Astrocyte of the cerebellum (primary cell): ENCODE results near the gene MYPN.

Experiments
- DNase-seq: peaks from one replicate; pipeline ENCODE4 v3.0.0-alpha.2; 2011; ENCODE audit warnings: low read depth
- H3K4me3 ChIP-seq: 2 replicates; pipeline ENCODE4 v1.5.1; 2011; ENCODE audit warnings: mild to moderate bottlenecking, low read depth, low read length, moderate library complexity
- in situ Hi-C: cut with HindIII; loops from 2 replicates; pipeline ENCODE4 v1.10.0; 2017; ENCODE audit warnings: low sequenced_read_pairs
- TF ChIP-seq, protein P1 (sequence below): IDR thresholded peaks from 2 replicates; pipeline ENCODE4 v1.5.1; 2012; ENCODE audit warnings: low read length, low read depth, moderate library complexity, mild to moderate bottlenecking; ENCODE audit errors: missing control alignments

MYPN gene

DNA sequence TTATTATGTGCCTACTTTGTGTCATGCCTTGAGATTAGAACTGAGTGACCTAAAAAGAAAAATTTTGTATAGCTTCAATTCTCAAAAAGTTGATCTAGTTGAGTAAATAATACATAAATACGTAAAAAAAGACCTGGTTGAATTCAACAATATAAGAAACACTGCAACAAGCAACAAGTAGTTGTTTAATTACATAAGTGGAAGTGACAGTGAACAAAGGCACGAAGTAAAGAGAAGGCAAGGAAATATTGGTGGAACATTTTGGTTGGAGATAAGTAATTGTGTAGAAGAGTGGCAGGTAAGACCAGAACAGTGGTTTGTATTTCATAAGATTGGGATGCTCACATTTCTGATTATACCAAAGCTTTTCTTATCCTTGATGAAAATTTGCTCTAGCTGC is 8.2 kb upstream of the MYPN start:
- TF ChIP-seq, protein P1, sequence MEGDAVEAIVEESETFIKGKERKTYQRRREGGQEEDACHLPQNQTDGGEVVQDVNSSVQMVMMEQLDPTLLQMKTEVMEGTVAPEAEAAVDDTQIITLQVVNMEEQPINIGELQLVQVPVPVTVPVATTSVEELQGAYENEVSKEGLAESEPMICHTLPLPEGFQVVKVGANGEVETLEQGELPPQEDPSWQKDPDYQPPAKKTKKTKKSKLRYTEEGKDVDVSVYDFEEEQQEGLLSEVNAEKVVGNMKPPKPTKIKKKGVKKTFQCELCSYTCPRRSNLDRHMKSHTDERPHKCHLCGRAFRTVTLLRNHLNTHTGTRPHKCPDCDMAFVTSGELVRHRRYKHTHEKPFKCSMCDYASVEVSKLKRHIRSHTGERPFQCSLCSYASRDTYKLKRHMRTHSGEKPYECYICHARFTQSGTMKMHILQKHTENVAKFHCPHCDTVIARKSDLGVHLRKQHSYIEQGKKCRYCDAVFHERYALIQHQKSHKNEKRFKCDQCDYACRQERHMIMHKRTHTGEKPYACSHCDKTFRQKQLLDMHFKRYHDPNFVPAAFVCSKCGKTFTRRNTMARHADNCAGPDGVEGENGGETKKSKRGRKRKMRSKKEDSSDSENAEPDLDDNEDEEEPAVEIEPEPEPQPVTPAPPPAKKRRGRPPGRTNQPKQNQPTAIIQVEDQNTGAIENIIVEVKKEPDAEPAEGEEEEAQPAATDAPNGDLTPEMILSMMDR, result no peak
- no peak overlapping the region for H3K4me3 ChIP-seq
- DNase-seq, result no peak
- in situ Hi-C loops, result no loop called here

DNA sequence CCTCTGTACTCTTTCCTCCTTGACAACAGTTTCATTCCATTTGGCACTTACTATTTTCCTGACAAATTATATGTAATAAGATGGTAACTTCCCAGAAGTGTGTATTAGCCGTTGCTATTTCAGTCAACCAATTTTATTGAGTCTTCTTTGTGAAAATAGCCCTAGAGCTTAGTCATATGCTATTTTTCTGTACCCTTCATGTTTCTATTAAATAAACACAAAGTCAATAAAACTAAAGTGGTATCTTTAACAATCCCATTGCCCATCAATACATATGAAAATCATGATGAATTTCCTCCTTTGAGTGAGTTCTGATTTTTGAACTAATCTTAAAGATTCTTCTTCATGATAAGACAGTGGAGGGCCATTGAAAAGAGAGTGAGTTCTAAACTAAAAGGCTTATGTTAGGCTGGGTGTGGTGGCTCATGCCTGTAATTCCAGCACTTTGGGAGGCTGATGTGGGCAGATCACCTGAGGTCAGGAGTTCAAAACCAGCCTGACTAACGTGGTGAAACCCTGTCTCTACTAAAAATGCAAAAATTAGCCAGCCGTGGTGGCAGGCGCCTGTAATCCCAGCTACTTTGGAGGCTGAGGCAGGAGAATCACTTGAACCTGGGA is 5.9 kb upstream of the MYPN start:
- in situ Hi-C loops, result no loop called here
- no peak for DNase-seq
- TF ChIP-seq, protein P1, result no peak
- H3K4me3 ChIP-seq, result no peak overlapping the region

DNA sequence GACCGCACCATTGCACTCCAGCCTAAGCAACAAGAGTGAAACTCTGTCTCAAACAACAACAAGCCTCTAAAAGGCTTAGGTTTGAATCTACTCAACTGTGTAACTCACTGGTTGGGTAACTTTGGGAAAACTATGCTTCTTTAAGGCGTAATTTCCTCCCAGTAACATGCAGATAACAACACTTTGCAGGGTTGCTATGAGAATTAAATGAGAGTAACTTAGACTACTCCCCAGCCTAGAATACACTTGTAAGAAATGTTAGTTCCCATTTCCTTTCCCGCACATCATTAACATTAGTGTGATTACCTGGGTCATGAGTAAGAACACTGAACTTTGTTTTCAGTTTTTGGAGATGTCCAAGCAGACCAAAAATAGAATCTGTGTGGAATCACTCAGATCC is 5.4 kb upstream of the MYPN start:
- no peak overlapping the region for H3K4me3 ChIP-seq
- DNase-seq, result no peak
- TF ChIP-seq, protein P1, result no peak
- in situ Hi-C loops, result no loop called here

DNA sequence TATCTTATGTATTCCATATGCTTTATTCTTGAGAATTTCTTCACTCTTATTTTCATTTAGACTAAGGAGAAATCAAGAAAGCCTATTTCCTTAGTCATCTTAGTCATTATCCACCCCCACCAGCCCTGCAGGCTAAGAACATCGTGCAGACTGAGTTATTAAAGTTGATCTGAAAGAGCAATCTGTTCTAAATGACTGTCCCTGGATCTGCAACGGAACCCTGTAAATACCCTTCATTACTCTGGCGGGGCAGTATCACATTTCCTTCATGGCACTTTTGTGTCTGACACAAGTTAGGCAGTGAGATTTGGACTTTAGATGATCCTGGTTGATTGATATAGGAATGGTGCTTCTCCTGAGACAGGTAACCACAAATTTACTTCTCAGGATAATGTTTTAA is 3.5 kb upstream of the MYPN start:
- TF ChIP-seq, protein P1, result no peak
- H3K4me3 ChIP-seq, result no peak overlapping the region
- no peak for DNase-seq

DNA sequence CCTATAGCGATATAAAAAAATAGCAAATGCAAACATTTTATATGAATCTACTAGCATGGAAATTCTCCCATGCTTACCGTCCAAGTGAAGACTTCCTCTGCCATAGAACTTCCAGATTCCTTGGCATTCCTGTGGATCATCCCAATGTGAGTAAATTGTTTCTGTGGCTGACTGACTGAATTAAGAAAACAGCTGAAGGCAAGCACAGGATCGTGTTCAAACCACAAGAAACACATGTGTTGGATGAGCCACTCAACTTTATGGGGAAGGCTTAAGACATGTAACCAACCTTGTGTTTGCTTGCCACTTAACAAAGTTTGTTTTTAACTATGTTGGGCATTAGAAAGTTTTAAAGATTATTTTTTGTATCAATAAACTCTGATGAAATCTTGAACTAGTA is 2.6 kb upstream of the MYPN start:
- TF ChIP-seq, protein P1, result no peak
- in situ Hi-C loops, result no loop called here
- DNase-seq, result peak; percentile 91
- no peak overlapping the region for H3K4me3 ChIP-seq

More for the DNA sequence above, 3.5 kb upstream of the MYPN start:
- in situ Hi-C loops, result no loop called here

DNA sequence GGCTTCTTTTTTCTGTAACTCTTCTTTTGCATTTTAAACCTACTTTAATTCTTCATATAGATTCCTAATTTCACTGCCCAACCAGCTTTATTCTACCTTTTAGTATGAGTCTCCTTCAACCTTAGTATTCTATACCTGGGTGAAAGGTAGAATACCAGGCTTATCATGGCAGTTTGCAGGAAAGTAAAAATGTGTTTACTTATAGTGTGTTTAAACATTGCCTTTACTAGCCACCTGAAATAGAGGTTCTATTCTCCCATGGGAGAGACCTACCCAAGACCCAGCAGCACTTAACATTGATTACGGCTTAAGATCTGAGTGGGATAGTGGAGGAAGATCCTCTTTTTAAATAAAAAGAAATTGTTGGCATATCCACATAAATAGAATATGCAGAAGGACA is 1.6 kb upstream of the MYPN start:
- no peak for DNase-seq
- in situ Hi-C loops, result no loop called here
- TF ChIP-seq, protein P1, result no peak
- H3K4me3 ChIP-seq, result no peak overlapping the region
